GM19468 (cell line): ENCODE results near the gene OPCML.
"Not testable (repeated sequence)": the region's sequence is repeated elsewhere in the genome, so short reads cannot be mapped to it uniquely, and the experiment has no call there.

Experiments used
- ATAC-seq: cut with Tn5 transposase; IDR thresholded peaks from one replicate; pipeline ENCODE4 v1.9.1; 2021; ENCODE audit warnings: mild to moderate bottlenecking, moderate library complexity, moderate number of reproducible peaks; ENCODE audit not compliant: unreplicated experiment; ENCODE audit errors: extremely low read depth

The OPCML gene

GRCh38 chr11:132408877-132409276 lies 1123.4 kb downstream of the OPCML start:
- peak; percentile 37 for ATAC-seq

- no peak for ATAC-seq
Observed at GRCh38 chr11:132405728-132406127, 1126.6 kb downstream of the OPCML start.

GRCh38 chr11:132402071-132402684 lies 1130.1 kb downstream of the OPCML start:
- peak; percentile 50 for ATAC-seq

- no peak for ATAC-seq
Observed at GRCh38 chr11:132396318-132396717, 1136.0 kb downstream of the OPCML start.

GRCh38 chr11:132395434-132395833 lies 1136.9 kb downstream of the OPCML start:
- no peak for ATAC-seq

- ATAC-seq = no peak
Observed at GRCh38 chr11:132379540-132379939, 1152.8 kb downstream of the OPCML start.

- ATAC-seq = no peak
Observed at GRCh38 chr11:132373405-132374143, 1158.7 kb downstream of the OPCML start.

GRCh38 chr11:132370114-132370513 lies 1162.2 kb downstream of the OPCML start:
- ATAC-seq = not testable (repeated sequence)

- no peak for ATAC-seq
Observed at GRCh38 chr11:132367293-132367692, 1165.0 kb downstream of the OPCML start.

- no peak for ATAC-seq
Observed at GRCh38 chr11:132365650-132366049, 1166.7 kb downstream of the OPCML start.
